Measurements from ENCODE around the gene LHFPL6. TPM values are rescaled to one million over a fixed set of nuclear protein-coding genes. Genes with fewer than 3 reads are reported as not detected.

LHFPL6 gene
- total RNA-seq, 1 experiment from 2014 or later: 3.6 TPM

DNA sequence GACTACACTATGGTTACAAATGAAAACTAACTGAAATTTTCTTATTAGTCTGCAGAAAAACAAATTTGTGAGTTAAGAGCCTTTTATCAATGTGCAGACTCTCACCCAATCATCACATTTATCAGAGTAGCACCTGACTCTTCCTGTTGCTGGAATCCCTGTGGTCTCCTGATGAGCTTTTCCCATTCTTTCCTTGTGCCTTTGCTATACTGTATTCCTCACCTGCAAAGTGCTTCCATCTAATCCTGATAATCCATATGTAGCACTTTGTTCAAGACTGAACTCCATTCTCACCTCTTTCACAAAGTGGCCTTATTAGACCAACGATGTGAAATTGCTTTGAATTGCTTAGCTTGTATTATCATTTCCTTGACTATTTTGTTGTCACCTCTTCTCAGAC lies 225.3 kb downstream of the LHFPL6 start:
- Histone ChIP-seq H3K36me3 (ENCODE audit: control insufficient read depth, insufficient read depth, low read length) (no peaks in the 10 kb centered on the region), H3K4me3 (ENCODE audit: low read depth, low read length) (no peak overlapping the region), H3K9me3 (no peaks in the 10 kb centered on the region), H3K4me1 (no peaks in the 10 kb centered on the region), H3K27me3 (replicated peaks; ENCODE audit: control insufficient read depth, insufficient read depth, low read length) (no peaks in the 10 kb centered on the region)
- intact Hi-C loops (cut with micrococcal nuclease; ENCODE audit: unreplicated experiment): no loop called here
- Mint-ChIP-seq H3K27ac (ENCODE audit: unreplicated experiment) (no peak overlapping the region), H3K36me3 (ENCODE audit: insufficient read depth, unreplicated experiment) (no peaks in the 10 kb centered on the region), H3K4me1 (ENCODE audit: low read depth, unreplicated experiment) (no peaks in the 10 kb centered on the region), H3K9me3 (ENCODE audit: unreplicated experiment) (no peaks in the 10 kb centered on the region), H3K27me3 (ENCODE audit: insufficient read depth, unreplicated experiment) (peaks cover 8% of the 10 kb centered on the region), H3K4me3 (ENCODE audit: unreplicated experiment) (no peak overlapping the region)
- no peak for TF ChIP-seq CTCF (IDR thresholded peaks at IDR 0.05; ENCODE audit: insufficient read depth in 1 of 2, low read depth in 1 of 2, low read length in 1 of 2, severe bottlenecking in 1 of 2, unreplicated experiment in 1 of 2)
- CTCF ChIA-PET: no interaction called here
- no peak for DNase-seq
- POLR2A ChIA-PET: no interaction called here
- no TSS peak for BruUV-seq (replicated peaks)

- Histone ChIP-seq H3K27me3 (replicated peaks; ENCODE audit: control insufficient read depth, insufficient read depth, low read length) (no peaks in the 10 kb centered on the region), H3K4me1 (no peaks in the 10 kb centered on the region), H3K4me3 (ENCODE audit: low read depth, low read length) (no peak overlapping the region), H3K9me3 (no peaks in the 10 kb centered on the region), H3K36me3 (ENCODE audit: control insufficient read depth, insufficient read depth, low read length) (no peaks in the 10 kb centered on the region)
- CTCF ChIA-PET: no interaction called here
- no peaks in the 10 kb centered on the region for H3K9me3 Mint-ChIP-seq (ENCODE audit: unreplicated experiment)
- no peaks in the 10 kb centered on the region for H3K36me3 Mint-ChIP-seq (ENCODE audit: insufficient read depth, unreplicated experiment)
- no peak overlapping the region for H3K4me3 Mint-ChIP-seq (ENCODE audit: unreplicated experiment)
- no peak for DNase-seq
- H3K27me3 Mint-ChIP-seq (ENCODE audit: insufficient read depth, unreplicated experiment): peaks cover 9% of the 10 kb centered on the region
- TF ChIP-seq CTCF (IDR thresholded peaks at IDR 0.05; ENCODE audit: insufficient read depth in 1 of 2, low read depth in 1 of 2, low read length in 1 of 2, severe bottlenecking in 1 of 2, unreplicated experiment in 1 of 2): no peak
- BruUV-seq (replicated peaks): no TSS peak
- intact Hi-C loops (cut with micrococcal nuclease; ENCODE audit: unreplicated experiment): no loop called here
- POLR2A ChIA-PET: no interaction called here
- H3K4me1 Mint-ChIP-seq (ENCODE audit: low read depth, unreplicated experiment): no peaks in the 10 kb centered on the region
- H3K27ac Mint-ChIP-seq (ENCODE audit: unreplicated experiment): no peak overlapping the region
These were observed 226.9 kb downstream of the LHFPL6 start for GRCh38 chr13:39376076-39376475.

DNA sequence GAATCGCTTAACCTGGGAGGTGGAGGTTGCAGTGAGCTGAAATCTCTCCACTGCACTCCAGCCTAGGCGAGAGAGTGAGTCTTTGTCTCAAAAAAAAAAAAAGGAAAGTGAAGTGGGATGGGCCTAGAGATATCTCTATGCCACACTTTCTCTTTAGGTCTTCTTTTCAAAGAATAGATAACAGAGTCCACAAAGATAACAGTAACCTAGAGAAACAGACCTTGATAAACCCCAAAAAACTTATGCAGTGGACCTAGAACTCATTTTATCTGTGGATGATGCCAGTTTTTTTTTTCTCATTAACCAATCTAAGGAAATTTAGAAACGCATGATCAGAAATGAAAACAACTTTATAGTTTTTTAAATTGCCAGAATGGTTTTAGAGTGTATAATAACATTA lies 227.4 kb downstream of the LHFPL6 start:
- no peaks in the 10 kb centered on the region for H3K4me1 Mint-ChIP-seq (ENCODE audit: low read depth, unreplicated experiment)
- H3K27ac Mint-ChIP-seq (ENCODE audit: unreplicated experiment): no peak overlapping the region
- no peaks in the 10 kb centered on the region for H3K4me1 ChIP-seq
- intact Hi-C loops (cut with micrococcal nuclease; ENCODE audit: unreplicated experiment): no loop called here
- no peak for DNase-seq
- H3K36me3 Mint-ChIP-seq (ENCODE audit: insufficient read depth, unreplicated experiment): no peaks in the 10 kb centered on the region
- H3K9me3 Mint-ChIP-seq (ENCODE audit: unreplicated experiment): no peaks in the 10 kb centered on the region
- TF ChIP-seq CTCF (IDR thresholded peaks at IDR 0.05; ENCODE audit: insufficient read depth in 1 of 2, low read depth in 1 of 2, low read length in 1 of 2, severe bottlenecking in 1 of 2, unreplicated experiment in 1 of 2): no peak
- ChIA-PET CTCF (no interaction called here), POLR2A (no interaction called here)
- no peak overlapping the region for H3K4me3 Mint-ChIP-seq (ENCODE audit: unreplicated experiment)
- no peaks in the 10 kb centered on the region for H3K9me3 ChIP-seq
- H3K4me3 ChIP-seq (ENCODE audit: low read depth, low read length): no peak overlapping the region
- peaks cover 9% of the 10 kb centered on the region for H3K27me3 Mint-ChIP-seq (ENCODE audit: insufficient read depth, unreplicated experiment)
- BruUV-seq (replicated peaks): no TSS peak
- H3K36me3 ChIP-seq (ENCODE audit: control insufficient read depth, insufficient read depth, low read length): no peaks in the 10 kb centered on the region
- no peaks in the 10 kb centered on the region for H3K27me3 ChIP-seq (replicated peaks; ENCODE audit: control insufficient read depth, insufficient read depth, low read length)
